Epithelial cell of proximal tubule (primary cell): ENCODE data around the gene TENT5C. TPM values are rescaled to one million over a fixed set of nuclear protein-coding genes. Genes with fewer than 3 reads are reported as not detected.

ENCODE experiments used
- DNase-seq: peaks from one replicate; pipeline ENCODE4 v3.0.0-alpha.2; 2011; ENCODE audit warnings: low read depth
- H3K4me3 ChIP-seq: 2 replicates; pipeline ENCODE4 v1.5.1; 2011; ENCODE audit warnings: low read depth, mild to moderate bottlenecking, low read length
- CTCF ChIP-seq: conservative IDR thresholded peaks from 2 replicates; pipeline ENCODE4 v1.5.1; 2012; ENCODE audit warnings: low read depth, mild to moderate bottlenecking, low read length
- total RNA-seq: library from RNA; depleted of rRNA; stranded (reverse); fragments of >200 nt; gene quantifications from 2 replicates; pipeline ENCODE4 v1.2.3, GENCODE V29; 2015

TENT5C gene
- total RNA-seq, 1 donor from 2014 or later = not detected

GRCh38 chr1:117584181-117584580, 21.7 kb upstream of the TENT5C start:
- TF ChIP-seq CTCF = no peak
- DNase-seq = no peak
- no peak overlapping the region for H3K4me3 ChIP-seq

- no peak overlapping the region for H3K4me3 ChIP-seq
- no peak for DNase-seq
- TF ChIP-seq CTCF = no peak
Observed at GRCh38 chr1:117585086-117585485, 20.8 kb upstream of the TENT5C start.

GRCh38 chr1:117586337-117586736, 19.5 kb upstream of the TENT5C start:
- no peak overlapping the region for H3K4me3 ChIP-seq
- TF ChIP-seq CTCF = no peak
- no peak for DNase-seq

- TF ChIP-seq CTCF = no peak
- no peak overlapping the region for H3K4me3 ChIP-seq
- no peak for DNase-seq
Observed at GRCh38 chr1:117586747-117587498, 18.9 kb upstream of the TENT5C start.

- H3K4me3 ChIP-seq = no peak overlapping the region
- DNase-seq = no peak
- TF ChIP-seq CTCF = no peak
Observed at GRCh38 chr1:117587499-117588356, 18.1 kb upstream of the TENT5C start.

GRCh38 chr1:117589544-117589943, 16.3 kb upstream of the TENT5C start:
- DNase-seq = no peak
- H3K4me3 ChIP-seq = no peak overlapping the region
- no peak for TF ChIP-seq CTCF
